ENCODE measurements around the gene ZNF345.

Gene ZNF345

GRCh38 chr19:36850559-36851442, at the start of gene ZNF345:
Gene ZNF345, plus strand, starts transcription at chr19:36850876. Its CDS starts 25,955 bp downstream, at chr19:36876831.
- peak; percentile 82 to 85 for DNase-seq (ENCODE audit: low read depth in 2 of 2)

- DNase-seq (ENCODE audit: low read depth in 2 of 2), result no peak
Measured at GRCh38 chr19:36805364-36805763, 45.3 kb upstream of the ZNF345 start.

GRCh38 chr19:36807029-36807428, 43.6 kb upstream of the ZNF345 start:
- no peak for DNase-seq (ENCODE audit: low read depth in 2 of 2)

- no peak for DNase-seq (ENCODE audit: low read depth in 2 of 2)
Measured at GRCh38 chr19:36819130-36819630, 31.5 kb upstream of the ZNF345 start.

- no peak for DNase-seq (ENCODE audit: low read depth in 2 of 2)
Measured at GRCh38 chr19:36821758-36822157, 28.9 kb upstream of the ZNF345 start.

- DNase-seq (ENCODE audit: low read depth in 2 of 2), result no peak
Measured at GRCh38 chr19:36833430-36833829, 17.2 kb upstream of the ZNF345 start.

GRCh38 chr19:36837176-36837905, 13.3 kb upstream of the ZNF345 start:
- no peak for DNase-seq (ENCODE audit: low read depth in 2 of 2)

- peak; percentile 71 to 72 for DNase-seq (ENCODE audit: low read depth in 2 of 2)
Measured at GRCh38 chr19:36837906-36838783, 12.5 kb upstream of the ZNF345 start, which contains the start of gene ZNF790. Gene ZNF790, minus strand, starts transcription at chr19:36838387. Its CDS starts 12,768 bp downstream, at chr19:36825619.

- no peak for DNase-seq (ENCODE audit: low read depth in 2 of 2)
Measured at GRCh38 chr19:36838784-36839324, 11.8 kb upstream of the ZNF345 start.

- DNase-seq (ENCODE audit: low read depth in 2 of 2), result no peak
Measured at GRCh38 chr19:36847968-36848367, 2.7 kb upstream of the ZNF345 start.

GRCh38 chr19:36849701-36850558, 746 bp upstream of the ZNF345 start:
- DNase-seq (ENCODE audit: low read depth in 2 of 2), result peak; percentile 58 to 59

GRCh38 chr19:36851898-36852297, 1.2 kb downstream of the ZNF345 start:
- DNase-seq (ENCODE audit: low read depth in 2 of 2), result no peak

GRCh38 chr19:36876993-36877938, 26.6 kb downstream of the ZNF345 start:
- DNase-seq (ENCODE audit: low read depth in 2 of 2), result no peak

- DNase-seq (ENCODE audit: low read depth in 2 of 2), result no peak
Measured at GRCh38 chr19:36891768-36892357, 41.2 kb downstream of the ZNF345 start.

GRCh38 chr19:36894849-36895383, 44.2 kb downstream of the ZNF345 start:
- DNase-seq (ENCODE audit: low read depth in 2 of 2), result no peak

- no peak for DNase-seq (ENCODE audit: low read depth in 2 of 2)
Measured at GRCh38 chr19:36898422-36898821, 47.7 kb downstream of the ZNF345 start.

- peak; percentile 54 to 63 for DNase-seq (ENCODE audit: low read depth in 2 of 2)
Measured at GRCh38 chr19:36915992-36916830, 65.5 kb downstream of the ZNF345 start, which contains the start of the genes ZNF568 and ZNF829. Gene ZNF568, plus strand, starts transcription at chr19:36916332. Its CDS starts 6,439 bp downstream, at chr19:36922771. Gene ZNF829, minus strand, starts transcription at chr19:36916291. Its CDS starts 1,124 bp downstream, at chr19:36915167.

Data from fibroblast of skin of left biceps (primary cell).